ENCODE measurements around the gene CENPT.

DNA sequence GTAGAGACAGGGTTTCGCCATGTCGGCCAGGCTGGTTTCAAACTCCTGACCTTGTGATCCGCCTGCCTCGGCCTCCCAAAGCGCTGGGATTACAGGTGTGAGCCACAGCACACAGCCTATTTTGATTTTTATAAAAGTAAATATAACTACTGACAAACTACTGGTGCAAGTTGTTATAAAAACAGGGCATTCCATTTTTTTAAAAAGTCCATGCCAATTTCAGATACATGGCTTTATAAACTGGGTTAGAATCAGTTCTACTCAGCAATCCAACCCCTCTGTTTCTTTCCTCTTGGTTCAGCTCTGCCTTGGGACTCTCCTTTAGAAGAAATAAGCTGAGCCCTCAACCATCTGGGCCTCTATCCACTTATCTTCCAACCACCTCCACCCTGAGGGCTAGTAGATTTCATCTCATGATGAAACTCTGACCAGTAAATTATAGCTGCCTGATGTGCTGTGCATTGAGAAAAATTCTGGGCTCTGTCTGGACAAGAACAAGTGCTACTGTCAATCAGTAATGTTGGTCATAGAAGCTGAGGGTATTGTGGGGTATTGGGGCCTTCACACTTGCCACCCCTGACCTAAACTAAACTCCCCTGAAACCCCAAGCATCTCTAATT lies 51.3 kb downstream of the CENPT start:
- no peak for TF ChIP-seq POLR2A (IDR thresholded peaks at IDR 0.05)
- TF ChIP-seq, protein P1, sequence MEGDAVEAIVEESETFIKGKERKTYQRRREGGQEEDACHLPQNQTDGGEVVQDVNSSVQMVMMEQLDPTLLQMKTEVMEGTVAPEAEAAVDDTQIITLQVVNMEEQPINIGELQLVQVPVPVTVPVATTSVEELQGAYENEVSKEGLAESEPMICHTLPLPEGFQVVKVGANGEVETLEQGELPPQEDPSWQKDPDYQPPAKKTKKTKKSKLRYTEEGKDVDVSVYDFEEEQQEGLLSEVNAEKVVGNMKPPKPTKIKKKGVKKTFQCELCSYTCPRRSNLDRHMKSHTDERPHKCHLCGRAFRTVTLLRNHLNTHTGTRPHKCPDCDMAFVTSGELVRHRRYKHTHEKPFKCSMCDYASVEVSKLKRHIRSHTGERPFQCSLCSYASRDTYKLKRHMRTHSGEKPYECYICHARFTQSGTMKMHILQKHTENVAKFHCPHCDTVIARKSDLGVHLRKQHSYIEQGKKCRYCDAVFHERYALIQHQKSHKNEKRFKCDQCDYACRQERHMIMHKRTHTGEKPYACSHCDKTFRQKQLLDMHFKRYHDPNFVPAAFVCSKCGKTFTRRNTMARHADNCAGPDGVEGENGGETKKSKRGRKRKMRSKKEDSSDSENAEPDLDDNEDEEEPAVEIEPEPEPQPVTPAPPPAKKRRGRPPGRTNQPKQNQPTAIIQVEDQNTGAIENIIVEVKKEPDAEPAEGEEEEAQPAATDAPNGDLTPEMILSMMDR (IDR thresholded peaks at IDR 0.05): no peak

All from right lobe of liver (tissue), 4 donors.